Measurements from ENCODE around the gene TRMU.

The TRMU gene

DNA sequence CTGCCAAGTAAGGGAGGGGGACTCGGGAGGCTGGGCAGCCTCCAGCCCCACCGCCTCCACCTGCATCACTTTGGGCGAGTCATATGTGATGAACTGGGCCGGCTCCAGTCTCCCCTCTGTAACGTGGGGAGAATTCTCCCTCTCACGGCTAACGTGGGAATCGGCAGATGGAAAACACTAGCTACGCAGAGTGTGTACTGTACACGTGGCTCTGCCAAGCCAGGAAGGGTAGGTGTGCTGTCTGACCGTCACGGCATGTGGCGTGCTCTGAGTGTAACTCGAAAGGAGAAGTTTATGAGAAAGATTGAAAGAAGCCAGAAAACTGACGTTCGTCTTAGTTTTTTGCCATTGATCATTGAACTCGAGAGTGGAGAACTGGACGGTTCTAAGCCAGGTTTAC, 13.7 kb downstream of the TRMU start:
- TF ChIP-seq NFIC (IDR thresholded peaks at IDR 0.05) = no peak
- TF ChIP-seq EP300 (IDR thresholded peaks at IDR 0.05; ENCODE audit: borderline replicate concordance) = no peak
- TF ChIP-seq EGR1 (IDR thresholded peaks at IDR 0.05) = no peak
- TF ChIP-seq, protein P1, sequence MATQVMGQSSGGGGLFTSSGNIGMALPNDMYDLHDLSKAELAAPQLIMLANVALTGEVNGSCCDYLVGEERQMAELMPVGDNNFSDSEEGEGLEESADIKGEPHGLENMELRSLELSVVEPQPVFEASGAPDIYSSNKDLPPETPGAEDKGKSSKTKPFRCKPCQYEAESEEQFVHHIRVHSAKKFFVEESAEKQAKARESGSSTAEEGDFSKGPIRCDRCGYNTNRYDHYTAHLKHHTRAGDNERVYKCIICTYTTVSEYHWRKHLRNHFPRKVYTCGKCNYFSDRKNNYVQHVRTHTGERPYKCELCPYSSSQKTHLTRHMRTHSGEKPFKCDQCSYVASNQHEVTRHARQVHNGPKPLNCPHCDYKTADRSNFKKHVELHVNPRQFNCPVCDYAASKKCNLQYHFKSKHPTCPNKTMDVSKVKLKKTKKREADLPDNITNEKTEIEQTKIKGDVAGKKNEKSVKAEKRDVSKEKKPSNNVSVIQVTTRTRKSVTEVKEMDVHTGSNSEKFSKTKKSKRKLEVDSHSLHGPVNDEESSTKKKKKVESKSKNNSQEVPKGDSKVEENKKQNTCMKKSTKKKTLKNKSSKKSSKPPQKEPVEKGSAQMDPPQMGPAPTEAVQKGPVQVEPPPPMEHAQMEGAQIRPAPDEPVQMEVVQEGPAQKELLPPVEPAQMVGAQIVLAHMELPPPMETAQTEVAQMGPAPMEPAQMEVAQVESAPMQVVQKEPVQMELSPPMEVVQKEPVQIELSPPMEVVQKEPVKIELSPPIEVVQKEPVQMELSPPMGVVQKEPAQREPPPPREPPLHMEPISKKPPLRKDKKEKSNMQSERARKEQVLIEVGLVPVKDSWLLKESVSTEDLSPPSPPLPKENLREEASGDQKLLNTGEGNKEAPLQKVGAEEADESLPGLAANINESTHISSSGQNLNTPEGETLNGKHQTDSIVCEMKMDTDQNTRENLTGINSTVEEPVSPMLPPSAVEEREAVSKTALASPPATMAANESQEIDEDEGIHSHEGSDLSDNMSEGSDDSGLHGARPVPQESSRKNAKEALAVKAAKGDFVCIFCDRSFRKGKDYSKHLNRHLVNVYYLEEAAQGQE (IDR thresholded peaks at IDR 0.05; ENCODE audit: low read depth) = no peak
- no peak for TF ChIP-seq YY1 (IDR thresholded peaks at IDR 0.05; ENCODE audit: low read depth)
- TF ChIP-seq TEAD4 (IDR thresholded peaks at IDR 0.05) = no peak
- no peak for TF ChIP-seq CEBPB (IDR thresholded peaks at IDR 0.05)
- no peak for TF ChIP-seq FOXM1 (IDR thresholded peaks at IDR 0.05; ENCODE audit: borderline replicate concordance, low read depth)
- no peak for TF ChIP-seq TCF12 (IDR thresholded peaks at IDR 0.05; ENCODE audit: low read depth)
- TF ChIP-seq, protein P2, sequence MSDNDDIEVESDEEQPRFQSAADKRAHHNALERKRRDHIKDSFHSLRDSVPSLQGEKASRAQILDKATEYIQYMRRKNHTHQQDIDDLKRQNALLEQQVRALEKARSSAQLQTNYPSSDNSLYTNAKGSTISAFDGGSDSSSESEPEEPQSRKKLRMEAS (IDR thresholded peaks at IDR 0.05) = no peak
- no peak for TF ChIP-seq ZBTB7A (IDR thresholded peaks at IDR 0.05; ENCODE audit: low read depth)

DNA sequence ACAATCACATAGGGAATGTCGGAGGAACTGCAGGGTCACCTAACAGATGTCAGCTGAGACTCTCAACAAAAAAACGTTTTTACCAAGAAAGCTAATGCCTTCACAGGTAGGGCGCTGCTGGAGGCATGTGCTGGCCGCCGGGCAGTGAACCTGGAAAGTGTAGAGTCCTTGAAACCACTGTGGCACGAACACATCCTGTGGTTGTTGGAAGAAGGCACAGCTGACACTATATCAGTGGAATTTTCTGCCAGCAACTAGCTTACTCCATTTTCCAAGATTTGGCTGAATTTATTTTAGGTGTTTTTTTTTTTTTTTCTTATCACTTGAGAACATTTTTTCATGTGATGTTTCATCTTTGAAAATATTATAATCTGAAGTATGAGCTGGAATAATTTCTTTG, 14.2 kb downstream of the TRMU start:
- TF ChIP-seq NFIC (IDR thresholded peaks at IDR 0.05) (no peak), TAF1 (IDR thresholded peaks at IDR 0.05; ENCODE audit: low read depth) (no peak), ZBTB7A (IDR thresholded peaks at IDR 0.05; ENCODE audit: low read depth) (no peak), TCF12 (IDR thresholded peaks at IDR 0.05; ENCODE audit: low read depth) (no peak), CEBPB (IDR thresholded peaks at IDR 0.05) (no peak), EP300 (IDR thresholded peaks at IDR 0.05; ENCODE audit: borderline replicate concordance) (no peak), RAD21 (IDR thresholded peaks at IDR 0.05; ENCODE audit: low read depth) (no peak), CREB1 (IDR thresholded peaks at IDR 0.05; ENCODE audit: low read depth) (no peak), TEAD4 (IDR thresholded peaks at IDR 0.05) (no peak), EGR1 (IDR thresholded peaks at IDR 0.05) (no peak), FOXM1 (IDR thresholded peaks at IDR 0.05; ENCODE audit: borderline replicate concordance, low read depth) (no peak), YY1 (IDR thresholded peaks at IDR 0.05; ENCODE audit: low read depth) (no peak)
- TF ChIP-seq, protein P1 (IDR thresholded peaks at IDR 0.05; ENCODE audit: low read depth) = no peak
- TF ChIP-seq, protein P2 (IDR thresholded peaks at IDR 0.05) = no peak
- TF ChIP-seq, protein P3, sequence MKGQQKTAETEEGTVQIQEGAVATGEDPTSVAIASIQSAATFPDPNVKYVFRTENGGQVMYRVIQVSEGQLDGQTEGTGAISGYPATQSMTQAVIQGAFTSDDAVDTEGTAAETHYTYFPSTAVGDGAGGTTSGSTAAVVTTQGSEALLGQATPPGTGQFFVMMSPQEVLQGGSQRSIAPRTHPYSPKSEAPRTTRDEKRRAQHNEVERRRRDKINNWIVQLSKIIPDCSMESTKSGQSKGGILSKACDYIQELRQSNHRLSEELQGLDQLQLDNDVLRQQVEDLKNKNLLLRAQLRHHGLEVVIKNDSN (IDR thresholded peaks at IDR 0.05) = no peak

DNA sequence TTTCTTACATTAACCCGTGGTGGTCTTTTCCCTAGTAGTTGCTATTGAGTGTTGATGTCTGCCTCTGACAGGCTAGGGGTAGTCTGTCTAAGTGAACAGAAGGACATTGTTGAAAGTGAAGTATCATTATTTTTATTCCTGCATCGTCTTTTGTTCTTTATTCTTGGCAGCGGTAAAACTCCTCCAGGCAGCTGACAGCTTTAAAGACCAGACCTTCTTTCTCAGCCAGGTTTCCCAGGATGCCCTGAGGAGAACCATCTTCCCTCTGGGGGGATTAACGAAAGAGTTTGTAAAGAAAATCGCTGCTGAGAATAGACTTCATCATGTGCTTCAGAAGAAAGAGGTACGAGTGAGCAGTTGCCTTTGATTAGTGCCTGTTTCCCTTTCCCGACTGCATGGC, 14.6 kb downstream of the TRMU start:
- TF ChIP-seq EGR1 (IDR thresholded peaks at IDR 0.05) = no peak
- no peak for TF ChIP-seq YY1 (IDR thresholded peaks at IDR 0.05; ENCODE audit: low read depth)
- no peak for TF ChIP-seq EP300 (IDR thresholded peaks at IDR 0.05; ENCODE audit: borderline replicate concordance)
- TF ChIP-seq FOXM1 (IDR thresholded peaks at IDR 0.05; ENCODE audit: borderline replicate concordance, low read depth) = no peak
- TF ChIP-seq RAD21 (IDR thresholded peaks at IDR 0.05; ENCODE audit: low read depth) = no peak
- TF ChIP-seq TEAD4 (IDR thresholded peaks at IDR 0.05) = no peak
- no peak for TF ChIP-seq TCF12 (IDR thresholded peaks at IDR 0.05; ENCODE audit: low read depth)
- no peak for TF ChIP-seq ZBTB7A (IDR thresholded peaks at IDR 0.05; ENCODE audit: low read depth)
- TF ChIP-seq TAF1 (IDR thresholded peaks at IDR 0.05; ENCODE audit: low read depth) = no peak
- TF ChIP-seq, protein P1 (IDR thresholded peaks at IDR 0.05; ENCODE audit: low read depth) = no peak
- TF ChIP-seq, protein P2 (IDR thresholded peaks at IDR 0.05) = no peak
- no peak for TF ChIP-seq CREB1 (IDR thresholded peaks at IDR 0.05; ENCODE audit: low read depth)
- TF ChIP-seq CEBPB (IDR thresholded peaks at IDR 0.05) = no peak
- no peak for TF ChIP-seq NFIC (IDR thresholded peaks at IDR 0.05)
- TF ChIP-seq, protein P3 (IDR thresholded peaks at IDR 0.05) = no peak

DNA sequence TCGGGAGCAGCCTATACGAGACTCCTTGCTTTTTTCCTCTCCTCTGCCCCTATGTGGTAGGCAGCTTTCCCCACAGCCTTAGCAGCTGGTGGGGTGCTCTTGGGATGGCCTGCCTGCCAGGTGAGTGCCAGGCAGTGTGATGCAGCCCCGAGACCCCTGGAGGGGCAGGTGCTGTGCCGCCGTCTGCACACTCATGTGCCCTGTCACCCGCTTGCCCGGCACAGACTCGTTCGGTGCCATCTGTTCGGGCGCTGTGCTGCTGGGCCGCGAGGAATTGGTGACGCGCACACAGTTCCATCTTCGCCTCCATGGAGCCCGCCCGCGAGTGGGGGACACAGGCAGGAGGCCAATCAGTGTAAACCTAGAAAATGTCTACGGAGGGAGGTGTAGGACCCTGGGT, 15.1 kb downstream of the TRMU start:
- TF ChIP-seq TAF1 (IDR thresholded peaks at IDR 0.05; ENCODE audit: low read depth) = no peak

All from Ishikawa (cell line).